Stomach (tissue), 9 donors: ENCODE results near the gene RTKN. TPM values are rescaled to one million over a fixed set of nuclear protein-coding genes. Genes with fewer than 3 reads are reported as not detected.

Experiments
- DNase-seq, 2 donors: peaks; one replicate each; pipeline versions ENCODE4 v3.0.0 to v3.0.0-alpha.2; 2013 to 2019
- H3K27ac ChIP-seq, 5 donors: fragments of 200-600 bp in 4 of 5; sonication (generic) in 4 of 5; one replicate each; pipeline ENCODE4 v1.5.1; 2013 to 2019; ENCODE audit warnings: mild to moderate bottlenecking in 1 of 5, moderate library complexity in 1 of 5
- H3K27me3 ChIP-seq, 3 donors: fragments of 200-600 bp; sonication (generic); one replicate each; pipeline ENCODE4 v1.5.1; 2017 to 2019; ENCODE audit warnings: mixed run types in 1 of 3
- H3K36me3 ChIP-seq, 4 donors: fragments of 200-600 bp; sonication (generic); 1 replicate in 3 of 4; 2 replicates in 1 of 4; pipeline ENCODE4 v1.5.1; 2016 to 2019
- H3K4me1 ChIP-seq, 4 donors: fragments of 200-600 bp; sonication (generic); one replicate each; pipeline ENCODE4 v1.5.1; 2016 to 2019
- H3K4me3 ChIP-seq, 4 donors: fragments of 200-600 bp; sonication (generic) in 3 of 4; one replicate each; pipeline ENCODE4 v1.5.1; 2016 to 2019; ENCODE audit warnings: mild to moderate bottlenecking in 1 of 4
- H3K9me3 ChIP-seq, 4 donors: fragments of 200-600 bp; sonication (generic); one replicate each; pipeline ENCODE4 v1.5.1; 2016 to 2019
- EP300 ChIP-seq: sonication (generic); formaldehyde crosslinking; IDR thresholded peaks from one replicate; pipeline ENCODE4 v1.6.1; 2017; ENCODE audit warnings: antibody characterized with exemption
- POLR2A ChIP-seq, 4 donors: fragments of 450-650 bp; IDR thresholded peaks; one replicate each; pipeline ENCODE4 v1.6.1; 2016; ENCODE audit warnings: antibody characterized with exemption in 4 of 4, control low read depth in 2 of 4, mild to moderate bottlenecking in 1 of 4, moderate library complexity in 1 of 4
- POLR2AphosphoS5 ChIP-seq, 3 donors: sonication (generic); formaldehyde crosslinking; IDR thresholded peaks; one replicate each; pipeline ENCODE4 v1.6.1; 2016; ENCODE audit warnings: antibody characterized with exemption in 3 of 3
- WGBS, 5 donors: extraction: QIAGEN DNeasy Blood & Tissue Kit in 3 of 5; methylation state at CpG; one replicate each; pipeline versions ENCODE4 v1.1.5 to v1.1.7; 2013 to 2018; 5-methylcytosine and 5-hydroxymethylcytosine counted together
- intact Hi-C: fragments of 100-400 bp; cut with DNase I; formaldehyde crosslinking; loops from one replicate; pipeline ENCODE4 v1.15.1; 2023; ENCODE audit warnings: low total_unique reads
- polyA plus RNA-seq, 3 donors: library from polyadenylated mRNA; stranded (reverse); fragments of 200-250 nt; gene quantifications; one replicate each; pipeline ENCODE4 v1.2.3, GENCODE V29; 2013
- total RNA-seq, 5 donors: library from RNA; depleted of rRNA; stranded (reverse); fragments of >200 nt; gene quantifications; one replicate each; pipeline versions ENCODE4 v1.1.0 to v1.2.3, GENCODE V29; 2014 to 2016
- TF ChIP-seq, protein P1 (sequence below), 7 experiments: fragments of 450-650 bp in 4 of 7; fragments of 200-600 bp in 3 of 7; sonication (generic) in 3 of 7; IDR thresholded peaks; one replicate each; pipeline ENCODE4 v1.5.1; 2016 to 2019; ENCODE audit warnings: antibody characterized with exemption in 7 of 7, control low read depth in 2 of 7, mild to moderate bottlenecking in 1 of 7
- donor health status: healthy with polysubstance abuse.
- donor health status: Bipolar disorder and iron deficiency.
- donor health status: healthy.

Gene RTKN
- total and polyA plus RNA-seq, 8 donors: 10.8 to 125 (median 27.0) TPM

DNA sequence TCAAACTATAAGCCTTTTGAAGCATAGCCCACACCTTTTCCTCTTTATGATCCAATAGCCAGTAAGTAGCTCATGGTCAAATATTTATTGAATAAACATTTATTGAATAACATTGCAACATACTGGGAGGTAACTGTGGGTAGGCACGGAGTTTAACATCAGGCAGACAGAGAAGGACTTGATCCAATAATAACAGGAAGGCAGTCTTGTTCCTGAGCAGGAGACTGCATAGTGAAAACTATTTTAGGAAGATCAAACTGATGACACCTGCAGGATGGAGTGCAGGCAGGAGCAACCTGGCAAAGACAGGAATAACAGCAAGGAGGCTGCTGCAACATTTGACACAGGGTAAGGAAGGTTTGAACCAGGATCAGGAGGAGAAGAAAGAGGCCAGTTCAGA, 58.5 kb downstream of the RTKN start:
- intact Hi-C loops: no loop called here
- Histone ChIP-seq H3K27me3 (no peaks in the 10 kb centered on the region), H3K27ac (peak overlapping the region; percentile 50 to 71 (median 65)), H3K4me1 (peaks cover 36 to 92% (median 73%) of the 10 kb centered on the region in 4 donors), H3K9me3 (no peaks in the 10 kb centered on the region), H3K4me3 (no peak overlapping the region), H3K36me3 (peaks cover 0 to 10% (median under 1%) of the 10 kb centered on the region in 4 donors)
- TF ChIP-seq POLR2AphosphoS5 (IDR thresholded peaks at IDR 0.05) (peak in 2 of 3 donors; percentile 49 to 58), EP300 (no peak)
- whole genome bisulfite sequencing, 5 donors: 8 to 34% (median 20%) methylated on average over 1 of the region's 1 CpG
- peak in 1 of 2 donors; percentile 49 for DNase-seq

GRCh38 chr2:74381751-74382150, 60.0 kb downstream of the RTKN start:
- Histone ChIP-seq H3K36me3 (peaks cover 12 to 23% (median 15%) of the 10 kb centered on the region in 4 donors), H3K27ac (no peak overlapping the region), H3K4me3 (no peak overlapping the region), H3K9me3 (no peaks in the 10 kb centered on the region), H3K4me1 (peaks cover 36 to 79% (median 63%) of the 10 kb centered on the region in 4 donors), H3K27me3 (no peaks in the 10 kb centered on the region)
- intact Hi-C loops: no loop called here
- no peak for TF ChIP-seq POLR2AphosphoS5 (IDR thresholded peaks at IDR 0.05)
- TF ChIP-seq, protein P1, sequence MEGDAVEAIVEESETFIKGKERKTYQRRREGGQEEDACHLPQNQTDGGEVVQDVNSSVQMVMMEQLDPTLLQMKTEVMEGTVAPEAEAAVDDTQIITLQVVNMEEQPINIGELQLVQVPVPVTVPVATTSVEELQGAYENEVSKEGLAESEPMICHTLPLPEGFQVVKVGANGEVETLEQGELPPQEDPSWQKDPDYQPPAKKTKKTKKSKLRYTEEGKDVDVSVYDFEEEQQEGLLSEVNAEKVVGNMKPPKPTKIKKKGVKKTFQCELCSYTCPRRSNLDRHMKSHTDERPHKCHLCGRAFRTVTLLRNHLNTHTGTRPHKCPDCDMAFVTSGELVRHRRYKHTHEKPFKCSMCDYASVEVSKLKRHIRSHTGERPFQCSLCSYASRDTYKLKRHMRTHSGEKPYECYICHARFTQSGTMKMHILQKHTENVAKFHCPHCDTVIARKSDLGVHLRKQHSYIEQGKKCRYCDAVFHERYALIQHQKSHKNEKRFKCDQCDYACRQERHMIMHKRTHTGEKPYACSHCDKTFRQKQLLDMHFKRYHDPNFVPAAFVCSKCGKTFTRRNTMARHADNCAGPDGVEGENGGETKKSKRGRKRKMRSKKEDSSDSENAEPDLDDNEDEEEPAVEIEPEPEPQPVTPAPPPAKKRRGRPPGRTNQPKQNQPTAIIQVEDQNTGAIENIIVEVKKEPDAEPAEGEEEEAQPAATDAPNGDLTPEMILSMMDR (IDR thresholded peaks at IDR 0.05): no peak
- no peak for TF ChIP-seq EP300
- no peak for TF ChIP-seq POLR2A (IDR thresholded peaks at IDR 0.05)
- 86 to 97% (median 91%) methylated on average over 3 of the region's 3 CpGs for WGBS, 5 donors
- DNase-seq: no peak

DNA sequence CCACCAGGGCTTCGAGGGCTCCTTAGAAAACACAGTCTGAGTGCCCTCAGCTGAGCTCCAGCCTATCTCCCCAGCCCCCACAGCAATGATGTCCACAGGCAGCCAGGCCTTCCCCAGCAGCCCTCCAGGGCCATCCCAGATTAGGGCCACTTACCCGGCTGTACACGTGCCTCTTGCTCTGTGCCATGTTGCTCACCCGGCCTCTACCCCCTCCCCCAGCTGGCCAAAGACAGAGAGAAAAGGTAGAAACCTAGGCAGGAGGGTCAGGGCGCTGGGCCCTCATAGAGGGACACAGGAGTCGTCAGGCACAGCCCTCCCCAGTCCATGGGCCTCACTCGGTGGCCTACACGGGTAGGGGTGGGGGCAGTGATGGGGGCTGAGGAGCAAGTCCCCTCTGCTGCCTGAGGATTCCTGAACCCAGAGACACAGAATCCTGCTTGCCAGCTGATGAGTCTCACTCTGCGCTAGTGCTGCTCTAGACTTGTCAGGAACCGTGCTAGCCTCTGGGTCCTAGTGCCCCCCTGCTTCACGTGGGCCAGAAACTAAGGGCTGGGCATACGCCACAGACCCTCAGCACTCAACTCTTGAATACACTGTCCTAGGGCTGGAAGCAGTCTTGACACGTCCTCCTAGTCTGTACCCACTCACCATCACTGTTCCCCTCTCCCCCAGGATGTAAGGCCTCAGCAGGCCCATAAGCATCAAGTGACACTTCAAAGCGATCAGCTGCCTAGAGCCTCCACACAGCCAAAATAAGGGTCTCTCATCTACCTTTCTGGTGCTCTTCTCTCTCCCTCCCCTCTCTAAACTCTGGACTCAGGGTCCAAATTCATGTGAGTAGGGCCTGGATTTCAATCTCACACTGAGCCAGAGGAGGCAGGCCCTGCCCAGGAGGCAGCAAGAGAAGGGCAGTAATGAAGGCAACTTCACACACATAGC, 61.6 kb downstream of the RTKN start, which contains the start of gene DCTN1:
DCTN1 (minus strand) TSS at position 461 of the 939 bp plus-strand sequence; CDS start at position 187, 274 bp downstream.
- no peaks in the 10 kb centered on the region for H3K9me3 ChIP-seq
- intact Hi-C loops: no loop called here
- peak within 1 kb of the TSS; percentile 36 to 47 (median 38) for H3K4me3 ChIP-seq
- H3K4me1 ChIP-seq: peaks cover 36 to 75% (median 57%) of the 10 kb centered on the region in 4 donors
- peak; percentile 37 to 84 for DNase-seq
- TF ChIP-seq EP300 (no peak), POLR2A (IDR thresholded peaks at IDR 0.05) (no peak), POLR2AphosphoS5 (IDR thresholded peaks at IDR 0.05) (peak in 2 of 3 donors; percentile 8)
- TF ChIP-seq, protein P1 (IDR thresholded peaks at IDR 0.05): no peak
- H3K27me3 ChIP-seq: no peaks in the 10 kb centered on the region
- 19 to 32% (median 28%) methylated on average over 12 to 14 of the region's 14 CpGs for WGBS, 5 donors
- peak within 1 kb of the TSS in 1 of 5 donors; percentile 63 for H3K27ac ChIP-seq
- H3K36me3 ChIP-seq: peaks cover 23 to 33% (median 28%) of the 10 kb centered on the region in 4 donors

DNA sequence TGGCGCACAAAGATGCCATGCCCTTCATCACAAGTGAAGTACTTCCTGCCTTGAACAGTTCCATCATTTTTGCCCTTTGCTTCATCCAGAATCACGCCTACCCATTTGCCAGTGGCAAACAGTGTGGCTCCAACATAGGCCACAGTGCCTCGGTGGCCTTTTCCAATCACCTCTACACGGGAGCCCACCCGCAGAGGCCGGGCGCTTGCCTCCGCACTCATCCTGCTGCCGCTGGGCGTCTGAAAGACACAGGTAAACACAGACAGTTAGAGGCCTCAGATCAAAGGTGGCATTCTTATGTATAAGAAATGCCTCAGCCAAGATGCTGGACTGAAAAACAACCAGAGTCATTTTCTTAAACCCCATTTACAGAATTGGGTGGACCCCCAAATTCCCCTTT, 63.7 kb downstream of the RTKN start:
- no peak for TF ChIP-seq EP300
- TF ChIP-seq, protein P1 (IDR thresholded peaks at IDR 0.05): no peak
- no peak for TF ChIP-seq POLR2AphosphoS5 (IDR thresholded peaks at IDR 0.05)
- TF ChIP-seq POLR2A (IDR thresholded peaks at IDR 0.05): no peak
- H3K4me3 ChIP-seq: no peak overlapping the region
- no peak overlapping the region for H3K27ac ChIP-seq
- H3K36me3 ChIP-seq: peaks cover 23 to 31% (median 26%) of the 10 kb centered on the region in 4 donors
- peaks cover 29 to 76% (median 55%) of the 10 kb centered on the region in 4 donors for H3K4me1 ChIP-seq
- H3K27me3 ChIP-seq: no peaks in the 10 kb centered on the region
- WGBS, 5 donors: 91 to 98% (median 95%) methylated on average over 10 of the region's 10 CpGs
- H3K9me3 ChIP-seq: no peaks in the 10 kb centered on the region
- intact Hi-C loops: no loop called here
- DNase-seq: no peak
